ENCODE results near the gene ACOT7.
"Not testable (repeated sequence)": the region's sequence is repeated elsewhere in the genome, so short reads cannot be mapped to it uniquely, and the experiment has no call there.

Gene ACOT7

GRCh38 chr1:6336776-6337622, 56.6 kb downstream of the ACOT7 start:
- DNase-seq = no peak

- no peak for DNase-seq
Observed at GRCh38 chr1:6334261-6334993, 59.1 kb downstream of the ACOT7 start.

GRCh38 chr1:6332821-6333220, 60.7 kb downstream of the ACOT7 start:
- no peak for DNase-seq

GRCh38 chr1:6331543-6332273, 61.9 kb downstream of the ACOT7 start:
- DNase-seq = no peak

GRCh38 chr1:6330410-6330911, 63.1 kb downstream of the ACOT7 start:
- DNase-seq = no peak

- DNase-seq = no peak
Observed at GRCh38 chr1:6329851-6330250, 63.7 kb downstream of the ACOT7 start.

GRCh38 chr1:6329396-6329795, 64.2 kb downstream of the ACOT7 start:
- DNase-seq = no peak

GRCh38 chr1:6328696-6329095, 64.9 kb downstream of the ACOT7 start:
- no peak for DNase-seq

GRCh38 chr1:6328091-6328490, 65.5 kb downstream of the ACOT7 start:
- no peak for DNase-seq

- no peak for DNase-seq
Observed at GRCh38 chr1:6325482-6325881, 68.1 kb downstream of the ACOT7 start.

- no peak for DNase-seq
Observed at GRCh38 chr1:6322161-6322560, 71.4 kb downstream of the ACOT7 start.

- no peak for DNase-seq
Observed at GRCh38 chr1:6321205-6321604, 72.4 kb downstream of the ACOT7 start.

- DNase-seq = no peak
Observed at GRCh38 chr1:6317098-6317760, 76.3 kb downstream of the ACOT7 start.

- no peak for DNase-seq
Observed at GRCh38 chr1:6316240-6317097, 77.1 kb downstream of the ACOT7 start.

GRCh38 chr1:6314503-6314902, 79.1 kb downstream of the ACOT7 start:
- no peak for DNase-seq

- DNase-seq = no peak
Observed at GRCh38 chr1:6313393-6314200, 80.0 kb downstream of the ACOT7 start.

GRCh38 chr1:6310116-6310848, 83.3 kb downstream of the ACOT7 start:
- DNase-seq = no peak

- DNase-seq = no peak
Observed at GRCh38 chr1:6309564-6309963, 84.0 kb downstream of the ACOT7 start.

- DNase-seq = no peak
Observed at GRCh38 chr1:6308449-6308848, 85.1 kb downstream of the ACOT7 start.

- DNase-seq = not testable (repeated sequence)
Observed at GRCh38 chr1:6307682-6308081, 85.9 kb downstream of the ACOT7 start.

Data from stimulated activated CD4-positive, alpha-beta T cell treated with anti-CD3 and anti-CD28 coated beads, Interleukin-4, amount 100 ng/mL, for 1 hour (primary cell).